HepG2 (cell line): Measurements from ENCODE around the gene STX1B. TPM values are rescaled to one million over a fixed set of nuclear protein-coding genes. Genes with fewer than 3 reads are reported as not detected.

ENCODE experiments used
- ATRX ChIP-seq: sonication (generic); formaldehyde crosslinking; IDR thresholded peaks from 2 replicates; pipeline ENCODE4 v1.4.0; 2020; ENCODE audit warnings: missing genetic modification reagents, borderline replicate concordance
- CBFB ChIP-seq: sonication (generic); formaldehyde crosslinking; IDR thresholded peaks from 2 replicates; pipeline ENCODE4 v1.4.0; 2020; ENCODE audit warnings: missing genetic modification reagents
- GTF3A ChIP-seq: sonication (generic); formaldehyde crosslinking; conservative IDR thresholded peaks from 2 replicates; pipeline ENCODE4 v1.4.0; 2020; ENCODE audit warnings: mild to moderate bottlenecking, missing genetic modification reagents
- HOXA9 ChIP-seq: sonication (generic); formaldehyde crosslinking; IDR thresholded peaks from 2 replicates; pipeline ENCODE4 v1.8.1; 2022; ENCODE audit warnings: missing genetic modification reagents, mild to moderate bottlenecking, moderate library complexity, borderline replicate concordance
- JUN ChIP-seq: sonication (generic); formaldehyde crosslinking; IDR thresholded peaks from 2 replicates; pipeline ENCODE4 v1.4.0; 2020; ENCODE audit warnings: mild to moderate bottlenecking, missing genetic modification reagents
- KLF15 ChIP-seq: sonication (generic); formaldehyde crosslinking; IDR thresholded peaks from 2 replicates; pipeline ENCODE4 v1.8.1; 2023; ENCODE audit warnings: borderline replicate concordance, mild to moderate bottlenecking, inconsistent platforms, missing genetic modification reagents, mixed read lengths
- MIER2 ChIP-seq: IDR thresholded peaks from 2 replicates; pipeline ENCODE4 v1.6.1; 2016; ENCODE audit warnings: missing biosample characterization, missing genetic modification reagents
- MIXL1 ChIP-seq: IDR thresholded peaks from 2 replicates; pipeline ENCODE4 v1.6.1; 2016
- NFE2L1 ChIP-seq: sonication (generic); formaldehyde crosslinking; IDR thresholded peaks from 2 replicates; pipeline ENCODE4 v1.4.0; 2020; ENCODE audit warnings: missing genetic modification reagents, mild to moderate bottlenecking, borderline replicate concordance
- PHF21A ChIP-seq: sonication (generic); formaldehyde crosslinking; IDR thresholded peaks from 2 replicates; pipeline ENCODE4 v1.5.0; 2020; ENCODE audit warnings: mild to moderate bottlenecking, missing genetic modification reagents
- PITX1 ChIP-seq: sonication (generic); formaldehyde crosslinking; IDR thresholded peaks from 2 replicates; pipeline ENCODE4 v1.5.1; 2020; ENCODE audit warnings: mild to moderate bottlenecking, missing genetic modification reagents
- PLRG1 ChIP-seq: fragments of 450-650 bp; conservative IDR thresholded peaks from 2 replicates; pipeline ENCODE4 v1.6.1; 2016
- RARA ChIP-seq: IDR thresholded peaks from 2 replicates; pipeline ENCODE4 v1.6.1; 2016; ENCODE audit warnings: missing genetic modification reagents, missing compliant biosample characterization
- RBFOX2 ChIP-seq: fragments of 200-400 bp; formaldehyde crosslinking; IDR thresholded peaks from 2 replicates; pipeline ENCODE4 v1.6.1; 2017; ENCODE audit warnings: low read depth, mild to moderate bottlenecking, low read length
- RFX1 ChIP-seq: fragments of 450-650 bp; IDR thresholded peaks from 2 replicates; pipeline ENCODE4 v1.6.1; 2017
- SAFB2 ChIP-seq: sonication (generic); formaldehyde crosslinking; IDR thresholded peaks from 2 replicates; pipeline ENCODE4 v1.5.1; 2020; ENCODE audit warnings: missing genetic modification reagents, low read depth, mild to moderate bottlenecking, borderline replicate concordance
- ZNF253 ChIP-seq: sonication (generic); formaldehyde crosslinking; IDR thresholded peaks from 2 replicates; pipeline ENCODE4 v1.8.0; 2022; ENCODE audit warnings: mild to moderate bottlenecking, missing genetic modification reagents, borderline replicate concordance
- ZNF263 ChIP-seq: sonication (generic); formaldehyde crosslinking; IDR thresholded peaks from 2 replicates; pipeline ENCODE4 v1.4.0; 2020; ENCODE audit warnings: missing genetic modification reagents
- ZNF264 ChIP-seq: sonication (generic); formaldehyde crosslinking; IDR thresholded peaks from 2 replicates; pipeline ENCODE4 v1.4.0; 2020; ENCODE audit warnings: missing genetic modification reagents
- ZNF3 ChIP-seq: IDR thresholded peaks from 2 replicates; pipeline ENCODE4 v1.7.0; 2017; ENCODE audit warnings: inconsistent platforms
- ZNF350 ChIP-seq: sonication (generic); formaldehyde crosslinking; IDR thresholded peaks from 2 replicates; pipeline ENCODE4 v1.4.0; 2020; ENCODE audit warnings: mild to moderate bottlenecking, low read depth, missing genetic modification reagents, borderline replicate concordance
- ZNF782 ChIP-seq: sonication (generic); formaldehyde crosslinking; IDR thresholded peaks from 2 replicates; pipeline ENCODE4 v1.4.0; 2020; ENCODE audit warnings: missing genetic modification reagents, mild to moderate bottlenecking, borderline replicate concordance
- ZSCAN25 ChIP-seq: sonication (generic); formaldehyde crosslinking; IDR thresholded peaks from 2 replicates; pipeline ENCODE4 v1.8.0; 2022; ENCODE audit warnings: mild to moderate bottlenecking, missing genetic modification reagents
- polyA plus RNA-seq, 8 experiments: library from polyadenylated mRNA; depleted of rRNA in 3 of 8; stranded (reverse) in 7 of 8; unstranded in 1 of 8; fragments of >200 nt; fragmentation: Illumina TruSeq in 4 of 8; extraction: Trizol in 4 of 8; gene quantifications; 2 replicates each; pipeline versions ENCODE4 v1.2.1 to v1.2.3, GENCODE V29; 2011 to 2016; ENCODE audit warnings: low read depth in 4 of 8, missing spikeins in 1 of 8, mixed read lengths in 1 of 8; ENCODE audit not compliant: insufficient read depth in 1 of 8
- total RNA-seq, 5 experiments: library from RNA; depleted of rRNA; stranded (reverse); fragments of >200 nt; fragmentation: Illumina TruSeq; extraction: Trizol; gene quantifications; 2 replicates each; pipeline ENCODE4 v1.2.3, GENCODE V29; 2016; ENCODE audit warnings: low read depth in 1 of 5
- TF ChIP-seq, protein P1 (sequence below), 2 experiments: fragments of 450-650 bp in 1 of 2; sonication (generic) in 1 of 2; formaldehyde crosslinking; IDR thresholded peaks; 2 replicates each; pipeline versions ENCODE4 v1.5.0 to v1.8.0; 2020 to 2022; ENCODE audit warnings: mild to moderate bottlenecking in 1 of 2, missing genetic modification reagents in 1 of 2
- TF ChIP-seq, protein P2 (sequence below): IDR thresholded peaks from 2 replicates; pipeline ENCODE4 v1.6.1; 2016; ENCODE audit warnings: missing compliant biosample characterization, missing genetic modification reagents, borderline replicate concordance
- TF ChIP-seq, protein P3 (sequence below): sonication (generic); formaldehyde crosslinking; IDR thresholded peaks from 2 replicates; pipeline ENCODE4 v1.5.0; 2020; ENCODE audit warnings: mild to moderate bottlenecking, missing genetic modification reagents
- TF ChIP-seq, protein P4 (sequence below): sonication (generic); formaldehyde crosslinking; IDR thresholded peaks from 2 replicates; pipeline ENCODE4 v1.4.0; 2020; ENCODE audit warnings: missing genetic modification reagents

STX1B gene
- total and polyA plus RNA-seq, 2 of the 13 experiments (the other 11 are each of a cell fraction or from before 2014, with no cell fraction given), result 2.1 to 3.0 TPM

DNA sequence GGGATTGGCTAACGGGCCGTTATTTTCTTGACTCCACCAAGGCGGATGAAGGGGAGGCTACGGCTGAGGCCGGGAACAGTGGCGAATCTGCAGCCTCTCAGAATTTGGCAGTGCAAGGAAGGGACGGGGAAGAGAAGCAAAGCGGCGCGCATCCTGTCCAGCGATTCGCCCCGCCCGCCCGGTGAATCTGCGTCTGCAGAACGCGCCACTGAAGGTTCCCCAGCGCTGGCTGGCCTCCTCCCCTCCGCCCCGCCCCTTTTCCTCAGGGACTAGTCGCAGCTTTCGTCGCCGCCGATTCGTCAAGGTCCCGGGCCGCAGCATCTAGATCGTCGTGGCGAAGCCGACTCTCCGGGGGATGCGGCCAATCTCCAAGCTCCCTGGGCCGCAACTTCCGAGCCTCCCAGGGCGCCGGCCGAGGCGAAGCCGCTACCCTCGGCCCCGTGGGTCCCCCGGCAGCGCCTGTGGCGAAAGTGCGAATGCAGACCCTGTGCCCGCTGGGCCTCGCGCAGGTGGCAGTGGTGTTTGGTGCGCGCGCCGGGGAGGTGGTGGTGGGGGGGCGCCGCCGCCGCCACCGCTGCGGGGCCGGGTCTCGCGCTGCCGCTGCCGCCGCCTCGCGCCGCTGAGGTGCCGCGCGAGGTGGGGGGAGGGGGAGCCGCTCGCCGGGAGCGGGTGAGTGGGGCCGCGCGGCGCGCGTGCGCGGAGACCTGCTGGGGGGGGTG is 52.8 kb downstream of the STX1B start, which contains the start of gene SETD1A (continued):
- TF ChIP-seq ZNF350, result peak; percentile 43; the same call in 1 of the 2 replicates
- TF ChIP-seq PLRG1, result no peak
- TF ChIP-seq, protein P1, sequence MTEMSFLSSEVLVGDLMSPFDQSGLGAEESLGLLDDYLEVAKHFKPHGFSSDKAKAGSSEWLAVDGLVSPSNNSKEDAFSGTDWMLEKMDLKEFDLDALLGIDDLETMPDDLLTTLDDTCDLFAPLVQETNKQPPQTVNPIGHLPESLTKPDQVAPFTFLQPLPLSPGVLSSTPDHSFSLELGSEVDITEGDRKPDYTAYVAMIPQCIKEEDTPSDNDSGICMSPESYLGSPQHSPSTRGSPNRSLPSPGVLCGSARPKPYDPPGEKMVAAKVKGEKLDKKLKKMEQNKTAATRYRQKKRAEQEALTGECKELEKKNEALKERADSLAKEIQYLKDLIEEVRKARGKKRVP (CRISPR knock-in tag; IDR thresholded peaks at IDR 0.05), result no peak
- TF ChIP-seq CBFB, result peak; percentile 77; the same call in 1 of the 2 replicates
- no peak for TF ChIP-seq SAFB2 (CRISPR knock-in tag)
- no peak for TF ChIP-seq RARA (CRISPR knock-in tag)
- peak; percentile 21; the same call in 1 of the 2 replicates for TF ChIP-seq JUN (CRISPR knock-in tag)
- 0 out of 2 replicates have a peak, but pooled peaks have one; percentile 18 for TF ChIP-seq ZNF253 (CRISPR knock-in tag)
- no peak for TF ChIP-seq ZNF782 (CRISPR knock-in tag)
- TF ChIP-seq RFX1, result no peak
- TF ChIP-seq RBFOX2, result peak; percentile 97
- no peak for TF ChIP-seq ZNF3 (CRISPR knock-in tag)
- no peak for TF ChIP-seq ATRX (CRISPR knock-in tag)
- TF ChIP-seq MIER2 (CRISPR knock-in tag), result 0 out of 2 replicates have a peak, but pooled peaks have one; percentile 16
- TF ChIP-seq, protein P2, sequence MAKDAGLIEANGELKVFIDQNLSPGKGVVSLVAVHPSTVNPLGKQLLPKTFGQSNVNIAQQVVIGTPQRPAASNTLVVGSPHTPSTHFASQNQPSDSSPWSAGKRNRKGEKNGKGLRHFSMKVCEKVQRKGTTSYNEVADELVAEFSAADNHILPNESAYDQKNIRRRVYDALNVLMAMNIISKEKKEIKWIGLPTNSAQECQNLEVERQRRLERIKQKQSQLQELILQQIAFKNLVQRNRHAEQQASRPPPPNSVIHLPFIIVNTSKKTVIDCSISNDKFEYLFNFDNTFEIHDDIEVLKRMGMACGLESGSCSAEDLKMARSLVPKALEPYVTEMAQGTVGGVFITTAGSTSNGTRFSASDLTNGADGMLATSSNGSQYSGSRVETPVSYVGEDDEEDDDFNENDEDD (CRISPR knock-in tag), result peak; percentile 69; the same call in 1 of the 2 replicates
- TF ChIP-seq ZSCAN25 (CRISPR knock-in tag), result peak; percentile 42; the same call in 1 of the 2 replicates
- TF ChIP-seq KLF15 (CRISPR knock-in tag), result peak; percentile 92; the same call in 1 of the 2 replicates
- no peak; the same call in 1 of the 2 replicates for TF ChIP-seq HOXA9 (CRISPR knock-in tag)
- TF ChIP-seq NFE2L1, result no peak; the same call in 1 of the 2 replicates
- TF ChIP-seq ZNF264 (CRISPR knock-in tag), result no peak
- TF ChIP-seq GTF3A (CRISPR knock-in tag), result 0 out of 2 replicates have a peak, but pooled peaks have one; percentile 70
- no peak for TF ChIP-seq MIXL1
- TF ChIP-seq PHF21A, result peak; percentile 90
- TF ChIP-seq, protein P3, sequence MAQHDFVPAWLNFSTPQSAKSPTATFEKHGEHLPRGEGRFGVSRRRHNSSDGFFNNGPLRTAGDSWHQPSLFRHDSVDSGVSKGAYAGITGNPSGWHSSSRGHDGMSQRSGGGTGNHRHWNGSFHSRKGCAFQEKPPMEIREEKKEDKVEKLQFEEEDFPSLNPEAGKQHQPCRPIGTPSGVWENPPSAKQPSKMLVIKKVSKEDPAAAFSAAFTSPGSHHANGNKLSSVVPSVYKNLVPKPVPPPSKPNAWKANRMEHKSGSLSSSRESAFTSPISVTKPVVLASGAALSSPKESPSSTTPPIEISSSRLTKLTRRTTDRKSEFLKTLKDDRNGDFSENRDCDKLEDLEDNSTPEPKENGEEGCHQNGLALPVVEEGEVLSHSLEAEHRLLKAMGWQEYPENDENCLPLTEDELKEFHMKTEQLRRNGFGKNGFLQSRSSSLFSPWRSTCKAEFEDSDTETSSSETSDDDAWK, result no peak
- no peak for TF ChIP-seq ZNF263
- TF ChIP-seq PITX1, result peak; percentile 47; the same call in 1 of the 2 replicates
- TF ChIP-seq, protein P4, sequence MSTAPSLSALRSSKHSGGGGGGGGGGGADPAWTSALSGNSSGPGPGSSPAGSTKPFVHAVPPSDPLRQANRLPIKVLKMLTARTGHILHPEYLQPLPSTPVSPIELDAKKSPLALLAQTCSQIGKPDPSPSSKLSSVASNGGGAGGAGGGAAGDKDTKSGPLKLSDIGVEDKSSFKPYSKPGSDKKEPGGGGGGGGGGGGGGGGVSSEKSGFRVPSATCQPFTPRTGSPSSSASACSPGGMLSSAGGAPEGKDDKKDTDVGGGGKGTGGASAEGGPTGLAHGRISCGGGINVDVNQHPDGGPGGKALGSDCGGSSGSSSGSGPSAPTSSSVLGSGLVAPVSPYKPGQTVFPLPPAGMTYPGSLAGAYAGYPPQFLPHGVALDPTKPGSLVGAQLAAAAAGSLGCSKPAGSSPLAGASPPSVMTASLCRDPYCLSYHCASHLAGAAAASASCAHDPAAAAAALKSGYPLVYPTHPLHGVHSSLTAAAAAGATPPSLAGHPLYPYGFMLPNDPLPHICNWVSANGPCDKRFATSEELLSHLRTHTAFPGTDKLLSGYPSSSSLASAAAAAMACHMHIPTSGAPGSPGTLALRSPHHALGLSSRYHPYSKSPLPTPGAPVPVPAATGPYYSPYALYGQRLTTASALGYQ, result peak; percentile 62
